MM.1S (cell line): Measurements from ENCODE around the gene LGALS8.

Experiments
- CTCF ChIP-seq: fragments of 300-600 bp; sonication (generic); IDR thresholded peaks from 2 replicates; pipeline ENCODE4 v1.5.1; 2016; ENCODE audit warnings: antibody characterized with exemption, low read length, mixed read lengths
- EZH2 ChIP-seq: fragments of 300-600 bp; sonication (generic); optimal IDR thresholded peaks from 2 replicates; pipeline ENCODE3; 2017; ENCODE audit warnings: low read depth, mild to moderate bottlenecking, antibody characterized with exemption, low read length, mixed read lengths
- EZH2phosphoT487 ChIP-seq: fragments of 300-600 bp; sonication (generic); IDR thresholded peaks from 2 replicates; pipeline ENCODE4 v1.6.1; 2018; ENCODE audit warnings: antibody characterized with exemption, low read length

- no peak for TF ChIP-seq CTCF
- TF ChIP-seq EZH2: no peak
- TF ChIP-seq EZH2phosphoT487: no peak
Measured at GRCh38 chr1:236552901-236553300, 29.1 kb downstream of the LGALS8 start.
